HCT116 (cell line): ENCODE data around the gene TFDP1. TPM values are rescaled to one million over a fixed set of nuclear protein-coding genes. Genes with fewer than 3 reads are reported as not detected.

ENCODE experiments used
- ATAC-seq: fragments of 200-7000 bp; cut with Tn5 transposase; 2 replicates; pipeline ENCODE4 v1.9.1; 2020; ENCODE audit warnings: mild to moderate bottlenecking, moderate library complexity
- BruUV-seq: library from RNA; stranded (reverse); fragments of 400-500 nt; replicated peaks from 2 replicates; lab custom pipeline; 2021; lab: Mats Ljungman, UMichigan
- CTCF ChIA-PET: fragments of 300-600 bp; sonication (Branson Sonifier 250); formaldehyde crosslinking; loops from one replicate; lab custom pipeline; 2021; ENCODE audit warnings: antibody characterized with exemption; lab: Charles Lee
- POLR2A ChIA-PET: fragments of 300-600, 350-600 bp; sonication (Branson Sonifier 250); formaldehyde crosslinking; loops from one replicate; lab custom pipeline; 2021; ENCODE audit warnings: antibody characterized with exemption; lab: Charles Lee
- RAD21 ChIA-PET, 2 experiments: fragments of 300-600 bp; sonication (Branson Sonifier 250); formaldehyde crosslinking; loops; one replicate each; lab custom pipeline; 2023; ENCODE audit warnings: low total read pairs in 2 of 2; ENCODE audit not compliant: uncharacterized antibody in 2 of 2, unreplicated experiment in 2 of 2, low non-redundant PET in 1 of 2; lab: Charles Lee
- DNase-seq: peaks from one replicate; pipeline ENCODE4 v3.0.0-alpha.2; 2010; ENCODE audit warnings: low read depth, low spot score
- H2AFZ ChIP-seq: fragments of 200-600 bp; shearing (Covaris generic), sonication (generic); 2 replicates; pipeline ENCODE4 v1.6.1; 2017; ENCODE audit warnings: low read depth, mixed run types, mixed read lengths, antibody characterized with exemption, low read length; ENCODE audit not compliant: poor library complexity, severe bottlenecking
- H3K27ac ChIP-seq: 2 replicates; pipeline ENCODE4 v1.5.1; 2012; ENCODE audit warnings: low read depth, low read length
- H3K27me3 ChIP-seq: fragments of 200-600 bp; sonication (generic); 2 replicates; pipeline ENCODE4 v1.6.1; 2016; ENCODE audit warnings: mixed run types, low read length, mixed read lengths; ENCODE audit not compliant: insufficient read depth
- H3K36me3 ChIP-seq, 2 experiments: fragments of 200-500 bp in 1 of 2; fragments of 200-600 bp in 1 of 2; sonication (Bioruptor generic) in 1 of 2; sonication (generic) in 1 of 2; 2 replicates each; pipeline versions ENCODE4 v1.5.1 to v1.6.1; 2014 to 2016; ENCODE audit warnings: low read length in 2 of 2, inconsistent platforms in 1 of 2, mixed read lengths in 1 of 2, mixed run types in 1 of 2; ENCODE audit not compliant: insufficient read depth in 2 of 2, control insufficient read depth in 1 of 2
- H3K4me1 ChIP-seq, 2 experiments: fragments of 200-600 bp in 1 of 2; sonication (generic) in 1 of 2; 2 replicates each; pipeline versions ENCODE4 v1.5.1 to v1.6.1; 2012 to 2017; ENCODE audit warnings: low read length in 2 of 2, inconsistent platforms in 1 of 2, mild to moderate bottlenecking in 1 of 2, mixed read lengths in 1 of 2, mixed run types in 1 of 2, moderate library complexity in 1 of 2; ENCODE audit not compliant: insufficient read depth in 2 of 2, control insufficient read depth in 1 of 2
- H3K4me2 ChIP-seq: fragments of 200-600 bp; sonication (generic); 2 replicates; pipeline ENCODE4 v1.6.1; 2017; ENCODE audit warnings: mixed run types, low read length, mixed read lengths
- H3K4me3 ChIP-seq, 2 experiments: fragments of 200-600 bp in 1 of 2; sonication (generic) in 1 of 2; replicated peaks in 1 of 2; 2 replicates each; pipeline ENCODE4 v1.5.1; 2011 to 2016; ENCODE audit warnings: low read length in 2 of 2, control low read depth in 1 of 2, low read depth in 1 of 2, mild to moderate bottlenecking in 1 of 2, mixed read lengths in 1 of 2, mixed run types in 1 of 2
- H3K79me2 ChIP-seq: fragments of 200-600 bp; sonication (generic); 2 replicates; pipeline ENCODE4 v1.6.1; 2017; ENCODE audit warnings: mild to moderate bottlenecking, mixed run types, low read length, moderate library complexity, mixed read lengths; ENCODE audit not compliant: insufficient read depth
- H3K9ac ChIP-seq: fragments of 200-600 bp; sonication (generic); 2 replicates; pipeline ENCODE4 v1.6.1; 2016; ENCODE audit warnings: low read length, mixed read lengths
- H3K9me2 ChIP-seq: fragments of 200-600 bp; sonication (generic), shearing (Covaris generic); 2 replicates; pipeline ENCODE4 v1.6.1; 2017; ENCODE audit warnings: mixed run types, mild to moderate bottlenecking, moderate library complexity; ENCODE audit not compliant: insufficient read depth
- H3K9me3 ChIP-seq, 2 experiments: fragments of 200-500 bp in 1 of 2; fragments of 200-600 bp in 1 of 2; sonication (Bioruptor generic) in 1 of 2; sonication (generic) in 1 of 2; 2 replicates each; pipeline ENCODE4 v1.6.1; 2014 to 2017; ENCODE audit warnings: low read length in 2 of 2, mixed read lengths in 2 of 2, inconsistent platforms in 1 of 2, low read depth in 1 of 2, mild to moderate bottlenecking in 1 of 2, mixed run types in 1 of 2, moderate library complexity in 1 of 2; ENCODE audit not compliant: control insufficient read depth in 1 of 2, insufficient read depth in 1 of 2
- H4K20me1 ChIP-seq: fragments of 200-600 bp; sonication (generic), shearing (Covaris generic); 2 replicates; pipeline ENCODE4 v1.6.1; 2017; ENCODE audit warnings: mixed run types, mild to moderate bottlenecking, moderate library complexity; ENCODE audit not compliant: insufficient read depth
- ATF3 ChIP-seq: IDR thresholded peaks from 2 replicates; pipeline ENCODE4 v1.6.1; 2012
- EGR1 ChIP-seq: IDR thresholded peaks from 2 replicates; pipeline ENCODE4 v1.6.1; 2012; ENCODE audit warnings: low read depth
- EZH2phosphoT487 ChIP-seq: fragments of 200-600 bp; IDR thresholded peaks from 2 replicates; pipeline ENCODE4 v1.6.1; 2018; ENCODE audit warnings: antibody characterized with exemption, borderline replicate concordance
- JUND ChIP-seq: IDR thresholded peaks from 2 replicates; pipeline ENCODE4 v1.6.1; 2012
- POLR2A ChIP-seq: IDR thresholded peaks from 2 replicates; pipeline ENCODE4 v1.7.0; 2011; ENCODE audit warnings: borderline replicate concordance; ENCODE audit not compliant: insufficient read depth, insufficient read length; ENCODE audit errors: extremely low read depth
- TCF7L2 ChIP-seq: IDR thresholded peaks from 2 replicates; pipeline ENCODE4 v1.7.0; 2011; ENCODE audit warnings: borderline replicate concordance, inconsistent platforms; ENCODE audit not compliant: insufficient read depth, insufficient read length; ENCODE audit errors: extremely low read depth
- YY1 ChIP-seq: IDR thresholded peaks from 2 replicates; pipeline ENCODE4 v1.6.1; 2011; ENCODE audit warnings: low read length, low read depth, moderate library complexity, mild to moderate bottlenecking; ENCODE audit not compliant: insufficient replicate concordance; ENCODE audit errors: extremely low read depth
- ZBTB33 ChIP-seq: IDR thresholded peaks from 2 replicates; pipeline ENCODE4 v1.6.1; 2011; ENCODE audit warnings: mild to moderate bottlenecking, low read length, moderate library complexity; ENCODE audit not compliant: insufficient replicate concordance; ENCODE audit errors: extremely low read depth
- intact Hi-C: fragments of 100-400 bp; cut with micrococcal nuclease; formaldehyde crosslinking; loops from 2 replicates; pipeline ENCODE4 v1.10.0; 2022
- total RNA-seq: library from RNA; stranded (reverse); gene quantifications from one replicate; pipeline ENCODE4 v1.2.1, GENCODE V29; 2021; ENCODE audit not compliant: unreplicated experiment

Gene TFDP1
- total RNA-seq, 1 experiment from 2014 or later, result 169 TPM

GRCh38 chr13:113595131-113595530 lies 10.6 kb downstream of the TFDP1 start:
- Histone ChIP-seq H3K4me3 (no peak overlapping the region), H3K79me2 (peaks cover 94% of the 10 kb centered on the region), H3K9ac (no peak overlapping the region), H3K27ac (no peak overlapping the region), H3K9me3 (no peaks in the 10 kb centered on the region), H3K27me3 (no peaks in the 10 kb centered on the region), H3K36me3 (peaks cover 13 to 57% of the 10 kb centered on the region in 2 experiments; a peak in 3 of 4 replicates), H2AFZ (no peak overlapping the region), H3K9me2 (no peaks in the 10 kb centered on the region), H4K20me1 (peaks cover 6% of the 10 kb centered on the region; the same call in 1 of the 2 replicates), H3K4me1 (no peaks in the 10 kb centered on the region), H3K4me2 (no peak overlapping the region)
- no TSS peak for BruUV-seq
- DNase-seq (no peak), ATAC-seq (no peak)
- no peak for TF ChIP-seq EGR1
- no peak for TF ChIP-seq ZBTB33
- TF ChIP-seq YY1, result no peak
- no peak for TF ChIP-seq JUND
- TF ChIP-seq POLR2A, result no peak
- no peak for TF ChIP-seq EZH2phosphoT487
- TF ChIP-seq TCF7L2, result no peak
- no peak for TF ChIP-seq ATF3
- ChIA-PET POLR2A (no interaction called here), CTCF (no interaction called here), RAD21 (no interaction called here)
- intact Hi-C loops, result no loop called here
